IMR-90 (cell line): ENCODE results near the gene BRIP1. TPM values are rescaled to one million over a fixed set of nuclear protein-coding genes. Genes with fewer than 3 reads are reported as not detected.

Experiments
- ATAC-seq: fragments of 200-7000 bp; cut with Tn5 transposase; 2 replicates; pipeline ENCODE4 v1.9.1; 2020; ENCODE audit warnings: low read depth, mild to moderate bottlenecking, moderate library complexity
- BruUV-seq: library from RNA; stranded (reverse); fragments of 400-500 nt; replicated peaks from 2 replicates; lab custom pipeline; 2021; lab: Mats Ljungman, UMichigan
- CTCF ChIA-PET: fragments of 300-600 bp; formaldehyde crosslinking; extraction: SDS; loops from one replicate; lab custom pipeline; 2021; ENCODE audit warnings: antibody characterized with exemption; lab: Yijun Ruan, JAX
- POLR2A ChIA-PET: fragments of 300-600 bp; sonication (Branson Sonifier 250); formaldehyde crosslinking; loops from one replicate; lab custom pipeline; 2022; ENCODE audit warnings: antibody characterized with exemption; ENCODE audit not compliant: unreplicated experiment; lab: Charles Lee
- DNase-seq: peaks from one replicate; pipeline ENCODE4 v3.0.0; 2013
- H2AFZ ChIP-seq: replicated peaks from 2 replicates; pipeline ENCODE3; 2013; ENCODE audit warnings: low read length, mild to moderate bottlenecking; ENCODE audit not compliant: poor library complexity
- H2AK5ac ChIP-seq: 2 replicates; pipeline ENCODE4 v1.6.1; 2013; ENCODE audit warnings: low read depth, low read length, inconsistent platforms
- H2AK9ac ChIP-seq: replicated peaks from 2 replicates; pipeline ENCODE3; 2013; ENCODE audit warnings: mild to moderate bottlenecking, low read depth, low read length, moderate library complexity; ENCODE audit not compliant: poor library complexity
- H2BK120ac ChIP-seq: 2 replicates; pipeline ENCODE4 v1.6.1; 2013; ENCODE audit warnings: low read depth, low read length, inconsistent platforms
- H2BK15ac ChIP-seq: 3 replicates; pipeline ENCODE4 v1.6.1; 2013; ENCODE audit warnings: low read depth, low read length, inconsistent platforms
- H2BK20ac ChIP-seq: 2 replicates; pipeline ENCODE4 v1.6.1; 2013; ENCODE audit warnings: low read depth, mild to moderate bottlenecking, inconsistent platforms, low read length, moderate library complexity
- H2BK5ac ChIP-seq: 2 replicates; pipeline ENCODE4 v1.6.1; 2013; ENCODE audit warnings: mild to moderate bottlenecking, low read depth, low read length, inconsistent platforms; ENCODE audit not compliant: poor library complexity, severe bottlenecking
- H3K14ac ChIP-seq: replicated peaks from 2 replicates; pipeline ENCODE4 v1.6.1; 2013; ENCODE audit warnings: low read depth, low read length, inconsistent platforms
- H3K18ac ChIP-seq: 2 replicates; pipeline ENCODE4 v1.6.1; 2013; ENCODE audit warnings: low read depth, low read length, control low read depth
- H3K23ac ChIP-seq: 2 replicates; pipeline ENCODE4 v1.6.1; 2013; ENCODE audit warnings: low read depth, low read length, inconsistent platforms
- H3K27ac ChIP-seq: 2 replicates; pipeline ENCODE4 v1.5.1; 2013; ENCODE audit warnings: mild to moderate bottlenecking, control low read depth, low read length; ENCODE audit not compliant: insufficient read depth
- H3K27me3 ChIP-seq: 2 replicates; pipeline ENCODE4 v1.6.1; 2013; ENCODE audit warnings: low read length; ENCODE audit not compliant: control insufficient read depth, insufficient read depth
- H3K36me3 ChIP-seq: 2 replicates; pipeline ENCODE4 v1.6.1; 2013; ENCODE audit warnings: low read length, mixed read lengths; ENCODE audit not compliant: control insufficient read depth, insufficient read depth
- H3K4ac ChIP-seq: 2 replicates; pipeline ENCODE4 v1.6.1; 2013; ENCODE audit warnings: low read depth, low read length, inconsistent platforms
- H3K4me1 ChIP-seq: 2 replicates; pipeline ENCODE4 v1.6.1; 2013; ENCODE audit warnings: low read length, mixed read lengths; ENCODE audit not compliant: control insufficient read depth, insufficient read depth
- H3K4me2 ChIP-seq: 2 replicates; pipeline ENCODE4 v1.6.1; 2013; ENCODE audit warnings: low read depth, mild to moderate bottlenecking, control low read depth, low read length, moderate library complexity
- H3K4me3 ChIP-seq: 2 replicates; pipeline ENCODE4 v1.5.1; 2013; ENCODE audit warnings: low read depth, mild to moderate bottlenecking, control low read depth, low read length, moderate library complexity; ENCODE audit not compliant: insufficient read depth
- H3K56ac ChIP-seq: 2 replicates; pipeline ENCODE4 v1.6.1; 2013; ENCODE audit warnings: low read length, inconsistent platforms; ENCODE audit not compliant: insufficient read depth; ENCODE audit errors: extremely low read depth
- H3K79me1 ChIP-seq, 2 experiments: 2 replicates each; pipeline ENCODE4 v1.6.1; 2013; ENCODE audit warnings: low read length in 2 of 2, inconsistent platforms in 1 of 2, low read depth in 1 of 2
- H3K9ac ChIP-seq: 2 replicates; pipeline ENCODE4 v1.6.1; 2013; ENCODE audit warnings: low read depth, low read length, control low read depth
- H3K9me1 ChIP-seq: 2 replicates; pipeline ENCODE4 v1.6.1; 2013; ENCODE audit warnings: low read length, inconsistent platforms; ENCODE audit not compliant: insufficient read depth
- H3K9me3 ChIP-seq: 2 replicates; pipeline ENCODE4 v1.6.1; 2013; ENCODE audit warnings: low read length; ENCODE audit not compliant: control insufficient read depth, insufficient read depth
- H4K20me1 ChIP-seq: 2 replicates; pipeline ENCODE4 v1.6.1; 2013; ENCODE audit warnings: low read length, inconsistent platforms; ENCODE audit not compliant: insufficient read depth
- H4K5ac ChIP-seq: 2 replicates; pipeline ENCODE4 v1.6.1; 2013; ENCODE audit warnings: mild to moderate bottlenecking, low read depth, low read length, control low read depth
- H4K8ac ChIP-seq, 2 experiments: 2 replicates each; pipeline ENCODE4 v1.6.1; 2013; ENCODE audit warnings: low read depth in 2 of 2, low read length in 2 of 2, control low read depth in 1 of 2, inconsistent platforms in 1 of 2
- H4K91ac ChIP-seq: 2 replicates; pipeline ENCODE4 v1.6.1; 2013; ENCODE audit warnings: low read depth, low read length, inconsistent platforms; ENCODE audit not compliant: insufficient read depth
- CEBPB ChIP-seq: IDR thresholded peaks from 2 replicates; pipeline ENCODE4 v1.6.1; 2012; ENCODE audit warnings: low read depth, low read length, improper control_type of control experiment
- CHD1 ChIP-seq: IDR thresholded peaks from 2 replicates; pipeline ENCODE4 v1.6.1; 2012; ENCODE audit warnings: low read depth, low read length, improper control_type of control experiment
- CTCF ChIP-seq: conservative IDR thresholded peaks from 2 replicates; pipeline ENCODE4 v1.5.1; 2012; ENCODE audit warnings: mild to moderate bottlenecking, low read depth, low read length, improper control_type of control experiment
- MAFK ChIP-seq: IDR thresholded peaks from 2 replicates; pipeline ENCODE4 v1.6.1; 2012; ENCODE audit warnings: low read depth, low read length, improper control_type of control experiment
- MAZ ChIP-seq: IDR thresholded peaks from 2 replicates; pipeline ENCODE4 v1.6.1; 2012; ENCODE audit warnings: low read depth, mild to moderate bottlenecking, low read length, improper control_type of control experiment, moderate library complexity, borderline replicate concordance
- MXI1 ChIP-seq: IDR thresholded peaks from 2 replicates; pipeline ENCODE4 v1.6.1; 2012; ENCODE audit warnings: low read depth, mild to moderate bottlenecking, low read length, moderate library complexity, borderline replicate concordance
- RAD21 ChIP-seq: IDR thresholded peaks from 2 replicates; pipeline ENCODE4 v1.6.1; 2012; ENCODE audit warnings: low read length, improper control_type of control experiment
- RFX5 ChIP-seq: IDR thresholded peaks from 2 replicates; pipeline ENCODE4 v1.8.0; 2012; ENCODE audit warnings: low read depth, mild to moderate bottlenecking, low read length, moderate library complexity
- USF2 ChIP-seq: fragments of 150-350 bp; IDR thresholded peaks from 2 replicates; pipeline ENCODE4 v1.6.1; 2017; ENCODE audit warnings: mild to moderate bottlenecking, antibody characterized with exemption, low read length, low read depth
- WGBS, 2 experiments: methylation state at CpG; one replicate each; pipeline versions ENCODE4 v1.1.5 to v1.1.7; 2013; ENCODE audit warnings: missing lambda C conversion rate in 2 of 2; ENCODE audit not compliant: insufficient read length in 1 of 2; ENCODE audit errors: extremely low coverage in 2 of 2; 5-methylcytosine and 5-hydroxymethylcytosine counted together
- dilution Hi-C: fragments of 300-500 bp; cut with HindIII; formaldehyde crosslinking; loops from one replicate; pipeline ENCODE4 v1.14.3; 2018; ENCODE audit warnings: low sequenced_read_pairs; ENCODE audit not compliant: unreplicated experiment
- in situ Hi-C: fragments of 300-500 bp; cut with MboI; formaldehyde crosslinking; loops from 3 replicates; pipeline ENCODE4 v1.14.3; 2019; ENCODE audit warnings: low sequenced_read_pairs, inconsistent platforms, mixed read lengths
- intact Hi-C: fragments of 100-400 bp; cut with micrococcal nuclease; formaldehyde crosslinking; loops from 2 replicates; pipeline ENCODE4 v1.10.0; 2022
- polyA plus RNA-seq, 3 experiments: library from polyadenylated mRNA; depleted of rRNA; stranded (reverse); fragments of >200 nt; gene quantifications; 2 replicates each; pipeline ENCODE4 v1.2.3, GENCODE V29; 2012; ENCODE audit warnings: low replicate concordance in 1 of 3
- total RNA-seq: library from RNA; depleted of rRNA; stranded (reverse); fragments of >200 nt; gene quantifications from 2 replicates; pipeline ENCODE4 v1.2.3, GENCODE V29; 2012

BRIP1 gene
- total and polyA plus RNA-seq, 2 of the 4 experiments (the other 2 are of a cell fraction), result 6.1 to 19.7 TPM

- CTCF ChIA-PET, result interaction anchor here (0.6 kb wide), 1 partner anchor 871 kb away, joined by 3 read pairs; no protein-coding TSS in a partner anchor
- 100% methylated on average over 1 of the region's 6 CpGs; no CpG with 5 or more reads in 1 of the 2 experiments for WGBS, 2 experiments
- no peak overlapping the region for H2BK15ac ChIP-seq
- H3K18ac ChIP-seq, result no peak overlapping the region
- intact Hi-C loops (no loop called here), dilution Hi-C loops (no loop called here), in situ Hi-C loops (no loop called here)
- H3K4me1 ChIP-seq, result no peaks in the 10 kb centered on the region
- H3K9me3 ChIP-seq, result peaks cover 9% of the 10 kb centered on the region
- no peak for TF ChIP-seq USF2
- no peak for TF ChIP-seq RAD21
- no peak for TF ChIP-seq RFX5
- no peak for TF ChIP-seq CTCF
- no peak for TF ChIP-seq CEBPB
- no peak for TF ChIP-seq MAZ
- TF ChIP-seq MAFK, result no peak
- TF ChIP-seq CHD1, result no peak
- no peak for TF ChIP-seq MXI1
- H4K5ac ChIP-seq, result peak overlapping the region; percentile 35; the same call in 1 of the 2 replicates
- H3K79me1 ChIP-seq, result peaks cover 7 to 29% of the 10 kb centered on the region in 2 experiments; a peak in 3 of 4 replicates
- BruUV-seq, result no TSS peak
- H2BK20ac ChIP-seq, result peak overlapping the region; percentile 9; the same call in 1 of the 2 replicates
- no peak overlapping the region for H2BK120ac ChIP-seq
- no peak overlapping the region for H3K4ac ChIP-seq
- no peaks in the 10 kb centered on the region for H3K9me1 ChIP-seq
- H2AFZ ChIP-seq, result no peak overlapping the region
- no peak overlapping the region for H3K4me3 ChIP-seq
- H3K27me3 ChIP-seq, result no peaks in the 10 kb centered on the region
- H2AK5ac ChIP-seq, result no peak overlapping the region
- H3K9ac ChIP-seq, result no peak overlapping the region
- no peak overlapping the region for H4K91ac ChIP-seq
- POLR2A ChIA-PET, result no interaction called here
- H4K8ac ChIP-seq, result peak overlapping the region in 1 of 2 experiments; percentile 21; a peak in 1 of 4 replicates
- H3K4me2 ChIP-seq, result no peak overlapping the region
- no peaks in the 10 kb centered on the region for H4K20me1 ChIP-seq
- peaks cover 4% of the 10 kb centered on the region; the same call in 1 of the 2 replicates for H3K36me3 ChIP-seq
- H3K27ac ChIP-seq, result no peak overlapping the region
- no peak overlapping the region for H3K56ac ChIP-seq
- H3K14ac ChIP-seq, result no peak overlapping the region
- H3K23ac ChIP-seq, result no peak overlapping the region
- H2AK9ac ChIP-seq, result no peak overlapping the region
- H2BK5ac ChIP-seq, result no peak overlapping the region
- no peak for DNase-seq
- ATAC-seq, result no peak
Measured at GRCh38 chr17:61822326-61823285, 40.7 kb downstream of the BRIP1 start.
